GM18517 (cell line): ENCODE measurements around the gene CKMT1A.
"Not testable (repeated sequence)": the region's sequence is repeated elsewhere in the genome, so short reads cannot be mapped to it uniquely, and the experiment has no call there.

ENCODE experiments used
- ATAC-seq: cut with Tn5 transposase; IDR thresholded peaks from one replicate; pipeline ENCODE4 v1.9.1; 2021; ENCODE audit warnings: mild to moderate bottlenecking, moderate library complexity; ENCODE audit not compliant: unreplicated experiment

CKMT1A gene

GRCh38 chr15:43746903-43747309 lies 53.2 kb downstream of the CKMT1A start:
- ATAC-seq, result not testable (repeated sequence)

GRCh38 chr15:43748376-43748775 lies 54.7 kb downstream of the CKMT1A start:
- ATAC-seq, result no peak
